NCI-H1417 treated with DMSO at 0.1 percent for 48 hours (cell line): ENCODE results near the gene IQCC.

Experiments used
- DNase-seq: peaks from one replicate; lab custom pipeline; 2025; lab: John Stamatoyannopoulos, UW

The IQCC gene

DNA sequence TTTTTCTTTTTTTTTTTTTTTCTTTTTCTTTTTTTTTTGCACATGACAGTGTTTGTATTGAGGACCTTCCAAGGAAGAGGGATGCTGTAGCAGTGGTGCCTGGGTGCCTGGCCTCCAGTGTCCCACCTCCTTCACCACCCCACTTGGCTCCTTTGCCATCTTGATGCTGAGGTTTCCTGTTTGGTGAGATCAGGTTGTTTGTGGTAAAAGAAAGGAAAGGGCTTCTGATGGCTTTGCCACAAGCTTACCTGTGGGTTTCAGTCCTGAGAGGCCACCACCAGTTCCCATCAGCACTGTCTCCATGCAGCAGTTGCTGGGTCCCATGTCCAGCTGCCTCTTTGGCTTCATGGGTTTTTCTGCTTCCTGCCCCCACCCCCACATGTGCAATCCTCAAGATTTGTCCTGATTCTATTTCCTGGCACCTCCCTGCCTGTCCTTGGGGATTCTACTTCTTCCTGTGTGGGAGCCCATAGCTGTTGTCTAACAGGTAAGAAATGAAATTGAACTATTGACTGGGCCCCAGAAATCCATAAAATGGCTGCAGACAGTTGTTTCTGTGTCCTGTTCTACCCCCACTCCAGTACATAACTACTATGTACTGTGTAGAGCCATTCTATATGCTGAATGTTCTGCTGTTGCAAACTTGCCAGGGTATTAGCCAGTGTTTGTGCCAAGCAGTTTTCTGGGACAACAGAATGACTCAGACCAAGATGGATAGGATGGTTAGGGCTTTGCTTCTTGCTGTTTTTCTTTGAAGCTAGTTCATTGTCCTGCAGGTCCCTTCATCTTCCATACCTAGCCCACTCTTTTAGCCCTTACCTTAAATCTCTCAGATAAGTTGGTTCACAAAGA, 9.3 kb upstream of the IQCC start:
- DNase-seq, result no peak

DNA sequence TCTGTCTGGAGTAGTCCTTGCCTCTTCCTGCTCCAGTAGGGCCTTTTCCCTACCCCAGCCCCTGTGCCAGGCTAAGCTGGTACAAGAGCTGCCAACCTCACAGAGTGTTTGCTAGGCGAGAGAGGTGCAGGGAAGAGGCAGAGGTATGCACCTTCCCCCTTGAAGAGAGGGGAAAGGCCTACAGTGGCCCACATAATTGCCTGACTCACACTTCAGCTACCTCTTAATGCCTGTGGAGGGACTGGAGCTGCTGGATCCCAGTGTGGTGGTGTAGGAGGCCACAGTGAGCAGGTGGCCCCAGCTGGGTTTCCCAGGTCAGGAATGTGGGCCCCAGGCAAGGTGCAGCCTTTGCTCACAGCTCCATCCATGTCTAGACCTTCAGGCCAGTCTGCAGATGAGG, 8.4 kb upstream of the IQCC start:
- no peak for DNase-seq

DNA sequence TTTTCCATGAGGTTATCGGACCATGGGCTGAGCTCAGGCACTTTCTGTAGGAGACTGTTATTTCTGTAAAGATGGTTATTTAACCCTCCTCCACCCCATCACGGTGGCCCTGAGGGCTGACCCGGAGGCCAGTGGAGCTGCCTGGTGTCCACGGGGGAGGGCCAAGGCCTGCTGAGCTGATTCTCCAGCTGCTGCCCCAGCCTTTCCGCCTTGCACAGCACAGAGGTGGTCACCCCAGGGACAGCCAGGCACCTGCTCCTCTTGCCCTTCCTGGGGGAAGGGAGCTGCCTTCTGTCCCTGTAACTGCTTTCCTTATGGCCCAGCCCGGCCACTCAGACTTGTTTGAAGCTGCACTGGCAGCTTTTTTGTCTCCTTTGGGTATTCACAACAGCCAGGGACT, 7.6 kb upstream of the IQCC start:
- no peak for DNase-seq

DNA sequence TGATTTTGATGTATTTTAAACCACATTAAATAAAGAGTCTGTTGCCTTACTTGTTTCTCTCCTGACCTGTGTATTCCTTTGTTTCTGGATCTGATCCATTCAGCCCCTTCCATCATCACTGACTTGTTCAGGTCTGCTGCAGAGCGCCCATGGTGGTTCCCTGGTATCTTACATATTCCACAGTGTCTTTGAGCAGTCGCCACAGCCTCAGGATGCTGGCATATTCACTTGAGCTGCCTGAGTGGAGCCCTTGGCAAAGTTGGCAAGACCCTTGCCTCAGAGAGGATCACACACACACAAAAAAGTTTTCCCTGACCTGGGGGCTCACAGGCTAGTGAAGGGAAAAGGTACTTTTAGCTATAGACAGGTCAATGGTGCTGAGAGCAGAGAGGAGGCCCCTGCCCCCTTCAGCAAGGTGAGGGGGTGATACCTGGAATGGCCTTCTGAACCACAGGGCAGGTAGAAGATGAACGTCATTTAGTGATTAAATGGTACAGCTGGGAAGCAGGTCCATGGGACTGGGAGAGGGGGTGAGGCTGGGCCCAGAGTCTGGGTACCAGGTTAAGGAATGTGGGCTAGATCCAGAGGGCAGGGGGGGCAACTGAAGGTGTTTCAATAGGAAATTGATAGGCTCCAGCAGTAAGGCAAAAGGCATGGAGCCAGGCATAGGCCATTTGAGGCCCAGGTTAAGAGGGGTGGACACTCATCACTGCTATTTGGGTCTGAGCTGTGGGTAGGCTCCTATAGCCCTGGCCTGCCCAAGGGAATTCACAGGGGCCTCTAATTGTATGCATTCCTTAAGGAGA, 7.0 kb upstream of the IQCC start:
- no peak for DNase-seq

DNA sequence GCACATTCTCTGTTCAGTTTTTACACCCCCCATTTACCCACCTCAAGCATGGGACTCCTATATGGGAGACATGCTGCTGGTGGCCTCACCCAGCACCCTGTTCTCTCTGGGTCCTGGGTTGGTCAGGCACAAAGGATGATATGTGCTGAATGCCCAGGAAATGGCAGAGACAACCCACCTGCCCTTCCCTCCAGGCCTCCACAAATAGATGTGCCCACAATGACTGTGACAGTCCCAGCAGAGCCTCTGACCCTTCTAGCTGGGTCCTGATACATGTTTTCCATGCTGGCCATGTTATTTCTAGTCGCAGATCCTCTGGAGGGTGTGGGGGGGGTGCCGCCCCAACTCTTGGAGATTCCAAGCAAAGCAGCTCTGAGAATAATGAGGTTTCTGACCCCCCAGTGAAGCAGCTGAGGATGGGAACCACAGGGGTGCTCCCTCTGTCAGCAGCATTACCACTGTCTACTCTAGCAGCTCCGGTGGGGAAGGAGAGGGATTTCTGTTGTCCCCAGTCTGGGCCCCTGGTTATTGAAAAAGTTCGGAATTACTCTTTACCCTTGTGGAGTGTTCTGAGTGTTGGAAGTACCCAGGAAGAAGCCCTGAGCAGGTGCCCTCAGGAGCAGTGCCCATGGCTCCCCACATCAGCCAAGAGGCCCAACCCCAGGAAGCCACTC, 6.3 kb upstream of the IQCC start:
- no peak for DNase-seq

DNA sequence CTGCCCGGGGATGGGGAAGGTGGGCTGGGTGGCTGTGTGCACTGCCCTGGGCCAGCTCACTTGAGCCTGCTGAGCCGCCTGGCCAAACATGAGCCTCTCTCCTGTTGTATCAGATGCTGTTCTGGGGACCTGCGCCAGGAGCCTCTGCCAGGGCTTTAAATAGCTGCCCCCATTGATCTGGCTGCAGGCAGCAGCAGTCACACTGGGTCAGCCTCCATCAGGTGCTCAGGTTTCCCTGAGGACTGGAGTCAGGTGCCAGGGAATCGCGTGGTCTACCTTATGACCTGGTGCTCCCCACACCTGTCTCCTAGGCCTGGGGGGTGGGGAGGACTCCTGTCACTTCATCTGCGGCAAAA, 5.8 kb upstream of the IQCC start:
- DNase-seq, result no peak

DNA sequence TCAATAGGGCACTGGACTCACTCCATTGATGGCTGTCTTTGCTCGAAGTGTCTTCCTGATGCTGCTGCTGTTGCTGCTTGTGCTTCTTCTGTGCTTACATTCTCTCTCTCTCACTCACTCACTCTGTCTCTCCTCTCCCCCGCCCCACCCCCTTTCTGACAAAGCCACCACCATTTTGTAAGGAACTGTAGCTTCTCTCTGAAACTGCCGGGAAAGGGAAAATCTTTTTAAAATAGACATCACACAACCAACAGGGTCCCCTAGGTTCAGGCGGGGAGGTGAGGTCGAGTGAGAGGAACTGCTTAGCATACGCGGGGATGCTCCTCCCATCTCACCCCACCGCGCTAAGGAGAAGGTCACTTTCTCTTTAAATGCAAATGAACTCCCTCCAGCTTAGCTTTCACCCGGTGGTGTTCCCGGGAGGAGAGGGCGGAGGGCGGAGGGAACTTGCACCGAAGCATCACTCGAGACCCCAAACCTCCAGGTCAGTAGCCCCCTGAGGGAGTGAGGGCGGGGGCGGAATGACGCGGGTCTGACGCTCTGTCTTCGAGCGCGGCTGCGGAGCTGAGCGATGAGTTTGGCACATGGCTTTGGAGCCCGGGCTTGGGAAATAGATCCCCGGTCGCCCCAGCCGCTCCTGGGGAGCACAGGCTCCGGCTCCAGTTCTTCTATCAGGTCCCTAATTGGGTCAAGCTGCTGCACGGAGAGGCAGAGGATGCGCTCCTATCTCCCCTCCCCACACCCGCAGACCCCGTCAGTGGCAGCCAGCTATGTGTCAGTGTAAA, 5.1 kb upstream of the IQCC start, which contains the start of gene CCDC28B:
TSS of gene CCDC28B (plus strand) at position 370 of the 785 bp plus-strand sequence. CDS start 1,341 bp downstream, outside the sequence.
- DNase-seq, result no peak

DNA sequence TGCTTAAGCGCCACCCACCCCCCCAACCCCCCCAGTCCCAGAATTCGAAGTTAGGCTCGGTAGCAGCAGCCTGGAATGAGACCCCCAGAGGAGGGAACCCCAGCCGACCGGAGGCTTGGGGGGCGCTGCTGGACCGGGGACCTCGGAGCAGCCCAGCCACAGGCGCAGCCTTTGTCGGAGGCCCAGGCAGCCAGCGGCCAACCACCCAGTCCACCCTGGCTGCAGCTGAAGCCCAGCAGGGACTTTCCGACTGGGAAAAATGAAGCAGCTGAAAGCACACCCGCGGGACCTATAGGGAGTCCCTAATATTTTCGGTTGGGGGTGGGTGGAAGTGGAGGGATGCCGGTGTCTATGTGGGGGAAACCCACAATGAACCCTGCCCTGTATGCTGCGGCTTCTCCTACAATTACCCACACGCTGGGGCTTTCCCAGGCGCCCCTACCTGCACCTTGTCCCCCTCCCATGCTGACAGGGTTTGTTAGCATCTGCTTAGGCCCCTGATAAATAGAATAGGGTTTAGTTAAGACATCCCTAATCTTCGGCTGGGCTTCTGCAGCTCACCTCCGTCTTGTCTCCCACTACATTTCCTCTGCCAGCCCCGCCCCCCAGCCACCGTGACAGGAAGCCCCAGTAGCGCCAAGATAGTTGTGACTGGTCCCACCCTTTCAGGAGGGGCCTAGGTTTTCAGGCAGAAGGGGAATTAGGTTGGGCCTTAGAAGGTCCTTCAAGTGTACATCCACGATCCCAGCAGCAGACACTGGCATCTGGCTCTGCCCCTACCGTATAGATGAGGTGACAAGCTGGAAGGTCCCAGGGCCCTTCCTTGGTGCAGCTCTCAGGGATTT, 4.2 kb upstream of the IQCC start:
- DNase-seq, result no peak

DNA sequence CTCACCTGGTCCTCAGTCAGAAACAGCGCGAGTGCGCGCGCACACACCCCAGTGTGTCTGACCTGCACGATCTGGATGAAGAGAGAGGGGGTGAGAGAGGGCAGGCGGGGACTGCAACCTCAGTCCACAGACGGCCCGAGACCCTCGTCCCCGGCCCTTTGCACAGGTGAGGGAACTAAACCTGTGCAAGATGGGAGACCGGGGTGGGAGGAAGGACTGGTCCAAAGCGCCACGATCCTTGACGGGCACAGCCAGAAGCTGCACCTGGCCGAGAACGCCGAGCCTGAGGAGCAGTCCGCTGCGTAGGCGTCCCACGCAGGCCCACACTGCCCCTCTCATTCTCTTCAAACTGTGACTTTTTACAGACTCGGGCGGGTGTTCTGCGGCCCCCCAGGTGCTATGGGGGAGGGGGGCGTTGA, 519 bp upstream of the IQCC start:
- no peak for DNase-seq

DNA sequence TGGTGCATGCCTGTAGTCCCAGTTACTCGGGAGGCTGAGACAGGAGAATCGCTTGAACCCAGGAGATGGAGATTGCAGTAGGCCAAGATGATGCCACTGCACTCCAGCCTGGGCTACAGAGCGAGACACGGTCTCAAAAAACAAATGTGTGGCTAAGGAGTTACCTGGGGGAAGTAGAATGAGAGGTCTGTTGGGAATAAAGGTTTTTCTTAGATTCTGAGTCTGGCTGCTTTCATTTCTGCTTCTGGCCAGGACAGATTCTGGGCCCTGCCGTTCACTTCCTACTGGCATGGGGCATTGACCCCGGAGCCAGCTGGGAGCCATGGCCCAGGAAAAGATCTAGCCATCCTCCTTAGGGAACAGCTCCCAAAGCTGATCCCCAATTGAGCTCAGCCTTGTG, 3.0 kb downstream of the IQCC start:
- no peak for DNase-seq

DNA sequence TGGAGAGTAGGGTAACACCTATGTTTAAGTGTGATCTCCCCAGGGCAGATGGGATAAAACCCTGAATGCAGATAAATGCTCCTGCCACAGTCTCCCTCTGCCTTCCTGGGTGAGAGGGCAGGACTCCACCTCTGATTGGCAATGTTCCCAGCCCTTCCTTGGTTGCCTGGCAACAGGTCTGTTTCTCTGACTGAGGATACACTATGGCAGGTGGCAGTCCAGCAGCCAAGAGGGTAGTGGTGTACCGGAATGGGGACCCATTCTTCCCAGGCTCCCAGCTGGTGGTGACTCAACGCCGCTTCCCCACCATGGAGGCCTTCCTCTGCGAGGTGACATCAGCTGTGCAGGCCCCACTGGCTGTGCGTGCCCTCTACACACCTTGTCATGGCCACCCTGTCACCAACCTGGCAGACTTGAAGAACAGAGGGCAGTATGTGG, 3.4 kb downstream of the IQCC start, which contains the start of gene DCDC2B:
TSS of gene DCDC2B (plus strand) at position 199 of the 438 bp plus-strand sequence. CDS start at position 204, 5 bp downstream.
- DNase-seq, result peak; percentile 55

DNA sequence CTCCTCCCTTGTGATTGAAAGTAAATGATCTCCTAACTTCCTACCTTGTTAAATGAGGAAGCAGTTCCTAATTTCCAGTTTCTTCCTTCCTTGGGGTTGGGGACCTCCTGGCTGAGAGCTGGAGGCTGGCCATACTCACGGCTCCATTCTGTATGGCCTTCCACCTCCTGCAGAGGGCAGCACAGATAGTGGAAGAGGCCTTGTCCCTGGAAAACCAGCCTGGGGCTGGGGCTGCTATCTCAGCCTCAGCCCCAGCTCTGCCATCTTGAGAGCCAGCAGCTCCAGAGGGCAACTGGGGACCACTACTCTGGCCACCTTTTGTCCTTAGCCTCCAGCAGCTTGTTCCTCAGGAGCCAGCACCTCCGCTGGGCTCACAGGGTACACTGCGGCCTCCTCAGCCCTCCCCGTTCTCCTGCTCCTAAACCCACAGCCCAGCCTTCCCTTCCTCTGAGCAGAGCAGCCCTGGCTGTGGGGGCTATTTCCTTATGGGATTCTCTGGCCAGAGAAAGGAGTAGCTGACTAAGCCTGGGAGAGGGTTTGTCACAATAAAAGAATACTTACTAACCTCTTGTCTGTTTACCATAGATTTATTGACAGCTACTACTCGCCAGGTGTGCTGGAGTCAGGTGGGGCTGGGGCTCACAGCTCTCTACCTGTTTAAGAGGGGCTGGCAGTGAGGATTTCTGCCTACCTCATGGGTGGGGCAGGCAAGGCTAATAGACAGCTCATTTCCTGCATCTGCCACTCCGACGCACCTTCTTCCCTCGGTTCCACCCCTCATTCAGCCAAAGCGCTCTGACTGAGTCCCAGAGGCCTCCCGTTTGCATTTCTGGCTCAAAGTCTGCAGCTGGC, 10.4 kb downstream of the IQCC start:
- DNase-seq, result no peak

DNA sequence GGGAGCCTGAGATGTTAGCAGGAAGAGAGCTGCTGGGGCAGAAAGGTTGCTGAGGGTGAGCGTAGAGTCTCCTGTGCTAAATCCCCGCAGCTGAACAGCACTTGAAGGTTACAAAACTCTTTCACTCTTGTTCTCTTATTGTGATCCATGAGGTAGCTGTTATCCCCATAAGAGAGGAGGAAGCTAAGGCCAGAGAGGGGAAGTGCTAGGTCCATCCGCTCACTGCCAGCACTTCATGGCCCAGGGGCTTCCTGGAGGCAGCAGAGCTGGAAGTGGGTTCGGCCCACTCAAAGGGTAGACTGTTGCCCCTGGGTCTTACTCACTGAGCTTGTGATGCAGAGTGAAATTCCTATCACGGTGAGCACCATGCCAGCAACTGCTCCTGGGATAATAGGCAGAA, 11.1 kb downstream of the IQCC start:
- DNase-seq, result no peak

DNA sequence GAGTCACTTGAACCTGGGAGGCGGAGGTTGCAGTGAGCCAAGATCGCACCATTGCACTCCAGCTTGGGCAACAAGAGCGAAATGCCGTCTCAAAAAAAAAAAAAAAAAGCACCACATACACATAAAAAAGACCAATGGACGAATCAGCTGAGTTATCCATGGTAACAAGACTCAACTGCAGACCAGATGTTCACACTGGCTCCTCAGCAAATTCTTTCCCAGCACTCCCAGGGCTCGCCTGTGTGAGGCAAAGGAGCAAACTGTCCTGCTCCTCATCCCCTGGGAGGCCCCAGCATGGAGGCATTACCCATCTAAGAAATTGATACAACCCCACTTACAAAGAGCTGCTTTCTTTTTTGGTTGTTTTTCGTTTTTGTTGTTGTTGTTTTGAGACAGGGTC, 13.6 kb downstream of the IQCC start:
- DNase-seq, result no peak

DNA sequence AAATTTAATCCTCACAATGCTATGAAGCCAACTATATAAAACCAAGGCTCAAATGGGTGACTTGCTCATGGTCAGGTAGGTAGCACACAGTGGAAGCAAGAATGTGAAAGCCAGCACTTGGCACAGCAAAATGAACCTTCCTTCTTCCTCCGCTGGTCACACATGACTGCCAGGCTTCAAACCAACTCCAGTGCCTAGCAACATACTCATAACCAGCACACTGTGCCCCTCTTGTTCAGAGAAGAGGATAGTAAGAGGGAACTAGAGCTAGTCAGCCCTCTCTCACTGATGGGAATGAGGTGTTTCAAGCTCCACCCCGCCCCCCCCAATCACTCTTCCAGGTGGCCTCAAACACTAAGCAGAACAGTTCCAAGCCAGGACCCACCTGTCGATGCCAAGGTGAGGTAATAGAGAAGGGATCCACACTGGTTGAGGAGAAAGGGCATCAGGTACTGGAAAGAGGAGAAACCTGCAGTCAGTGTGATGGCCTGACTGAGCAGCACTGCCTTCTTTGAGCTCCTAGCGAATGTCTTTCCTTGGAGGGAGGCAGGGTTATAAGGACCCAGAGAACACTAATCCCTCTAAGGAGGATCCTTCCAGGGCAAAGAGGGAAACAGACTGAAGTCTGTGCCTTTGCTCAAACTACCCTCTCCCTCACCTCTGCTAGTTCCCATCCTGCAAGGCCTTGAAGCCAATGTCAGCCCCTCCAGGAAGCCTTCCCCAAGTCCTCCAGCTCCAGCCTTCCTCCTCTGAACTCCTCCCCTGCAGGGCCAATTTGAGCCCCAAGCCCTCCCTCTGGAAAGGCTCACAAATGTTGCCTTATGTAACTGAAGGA, 15.5 kb downstream of the IQCC start:
- no peak for DNase-seq

DNA sequence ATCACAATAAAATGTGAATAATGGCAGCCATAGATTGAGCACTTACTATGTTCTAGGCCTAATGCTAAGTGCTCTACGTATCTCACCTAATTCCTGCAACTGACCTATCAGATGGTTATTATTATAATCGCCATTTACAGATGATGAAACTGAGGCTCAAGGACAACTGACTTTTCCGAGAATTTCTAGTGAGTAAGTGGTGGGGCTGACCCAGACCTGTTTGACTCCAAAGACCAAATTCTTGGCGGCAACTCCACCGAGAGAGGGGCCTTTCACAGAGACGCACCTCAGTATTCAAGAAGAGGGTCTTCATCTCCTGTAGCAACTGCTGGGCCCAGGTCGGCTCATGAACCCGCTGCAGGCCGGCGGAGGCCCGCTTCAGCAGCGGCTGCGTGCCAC, 16.1 kb downstream of the IQCC start:
- no peak for DNase-seq

DNA sequence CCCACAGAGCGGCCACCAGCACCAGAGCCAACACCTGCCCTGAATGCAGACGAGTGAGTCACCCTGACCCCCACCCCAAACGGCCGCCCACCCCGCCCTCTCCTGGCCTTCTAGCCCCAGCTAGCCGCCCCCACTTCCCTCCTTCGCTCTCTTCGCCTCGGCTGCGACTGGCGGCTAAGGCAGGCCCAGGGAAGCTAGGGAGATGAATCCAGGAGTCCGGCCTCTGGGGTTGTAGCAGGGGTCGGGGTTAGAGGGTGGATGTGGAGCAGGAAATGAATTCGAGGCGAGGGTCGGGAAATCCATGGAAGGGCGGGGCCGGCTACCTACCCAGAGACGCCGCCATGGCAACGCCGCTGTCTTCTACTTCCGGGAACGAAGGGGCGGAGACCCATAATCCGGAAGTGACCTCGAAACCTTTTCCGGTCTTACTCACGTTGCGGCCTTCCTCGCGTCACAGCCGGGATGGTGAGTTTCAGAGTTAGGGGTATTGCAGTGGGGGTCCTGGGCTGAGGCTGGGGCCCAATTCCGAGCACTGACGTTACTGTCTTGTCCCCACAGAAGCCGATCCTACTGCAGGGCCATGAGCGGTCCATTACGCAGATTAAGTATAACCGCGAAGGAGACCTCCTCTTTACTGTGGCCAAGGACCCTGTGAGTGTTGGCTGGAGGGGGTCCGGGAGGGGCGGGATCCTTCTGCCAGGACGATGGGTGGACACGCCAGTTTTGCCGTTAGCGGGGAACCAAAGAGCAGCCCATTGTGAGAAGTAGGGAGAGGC, 16.7 kb downstream of the IQCC start, which contains the start of the genes EIF3I and TMEM234:
TSS of gene EIF3I (plus strand) at position 428 of the 776 bp plus-strand sequence. CDS start at position 463, 35 bp downstream.
TSS of gene TMEM234 (minus strand) at position 374 of the 776 bp plus-strand sequence. CDS start at position 343, 31 bp downstream.
- DNase-seq, result peak; percentile 60

DNA sequence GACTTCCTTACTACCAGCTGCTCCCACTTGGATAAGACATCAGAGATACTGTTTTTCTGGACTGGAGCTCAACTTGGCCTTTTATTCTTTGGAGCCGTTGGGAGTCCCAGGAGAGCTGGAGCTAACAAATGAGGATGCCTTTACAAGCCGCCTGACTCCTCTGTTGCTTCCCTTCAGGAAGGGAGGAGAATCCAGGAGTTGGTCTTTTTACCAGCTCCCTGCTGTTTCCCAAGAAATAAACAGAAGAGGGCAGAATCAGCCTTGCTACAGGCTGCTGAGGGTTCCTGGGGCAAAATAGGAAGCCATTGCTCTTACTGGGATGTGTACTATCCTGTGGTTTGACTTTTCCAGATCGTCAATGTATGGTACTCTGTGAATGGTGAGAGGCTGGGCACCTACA, 18.2 kb downstream of the IQCC start:
- no peak for DNase-seq
